GM03348 (cell line): ENCODE data around the gene FIGN.
A peak's percentile ranks its signal among the peaks of the same experiment; 100 is the strongest.

Experiments used
- DNase-seq: peaks from one replicate; pipeline ENCODE4 v3.0.0; 2012; ENCODE audit warnings: low spot score

Gene FIGN

GRCh38 chr2:163735685-163736432, at the start of gene FIGN:
FIGN (minus strand) TSS chr2:163736008; CDS start chr2:163734927, 1,081 bp downstream.
- peak; percentile 89 for DNase-seq

GRCh38 chr2:163785162-163785561, 49.4 kb upstream of the FIGN start:
- DNase-seq: no peak

- DNase-seq: no peak
Measured at GRCh38 chr2:163779970-163780597, 44.3 kb upstream of the FIGN start.

GRCh38 chr2:163778045-163778781, 42.4 kb upstream of the FIGN start:
- peak; percentile 64 for DNase-seq

GRCh38 chr2:163775304-163775703, 39.5 kb upstream of the FIGN start:
- DNase-seq: peak; percentile 9

GRCh38 chr2:163774862-163775261, 39.1 kb upstream of the FIGN start:
- peak; percentile 82 for DNase-seq

- DNase-seq: no peak
Measured at GRCh38 chr2:163773276-163773675, 37.5 kb upstream of the FIGN start.

- DNase-seq: no peak
Measured at GRCh38 chr2:163771596-163771995, 35.8 kb upstream of the FIGN start.

- no peak for DNase-seq
Measured at GRCh38 chr2:163768881-163769695, 33.3 kb upstream of the FIGN start.

- no peak for DNase-seq
Measured at GRCh38 chr2:163767097-163767496, 31.3 kb upstream of the FIGN start.

- no peak for DNase-seq
Measured at GRCh38 chr2:163764566-163764965, 28.8 kb upstream of the FIGN start.

- DNase-seq: no peak
Measured at GRCh38 chr2:163759013-163759412, 23.2 kb upstream of the FIGN start.

- DNase-seq: no peak
Measured at GRCh38 chr2:163757814-163758213, 22.0 kb upstream of the FIGN start.

GRCh38 chr2:163756588-163756987, 20.8 kb upstream of the FIGN start:
- DNase-seq: no peak

- DNase-seq: no peak
Measured at GRCh38 chr2:163755366-163755765, 19.6 kb upstream of the FIGN start.

GRCh38 chr2:163753726-163754125, 17.9 kb upstream of the FIGN start:
- DNase-seq: no peak

- DNase-seq: no peak
Measured at GRCh38 chr2:163752267-163752666, 16.5 kb upstream of the FIGN start.

- DNase-seq: no peak
Measured at GRCh38 chr2:163751696-163752095, 15.9 kb upstream of the FIGN start.

- no peak for DNase-seq
Measured at GRCh38 chr2:163748420-163748819, 12.6 kb upstream of the FIGN start.

- DNase-seq: no peak
Measured at GRCh38 chr2:163741435-163741834, 5.6 kb upstream of the FIGN start.

- no peak for DNase-seq
Measured at GRCh38 chr2:163737563-163737962, 1.8 kb upstream of the FIGN start.

GRCh38 chr2:163737190-163737439, 1.3 kb upstream of the FIGN start:
- no peak for DNase-seq
